AML-193 (cell line): ENCODE results near the gene CALML3.
"Not testable (repeated sequence)": the region's sequence is repeated elsewhere in the genome, so short reads cannot be mapped to it uniquely, and the experiment has no call there.

ENCODE experiments used
- DNase-seq, 2 experiments: peaks; one replicate each; lab custom pipeline; 2025; lab: John Stamatoyannopoulos, UW

Gene CALML3

DNA sequence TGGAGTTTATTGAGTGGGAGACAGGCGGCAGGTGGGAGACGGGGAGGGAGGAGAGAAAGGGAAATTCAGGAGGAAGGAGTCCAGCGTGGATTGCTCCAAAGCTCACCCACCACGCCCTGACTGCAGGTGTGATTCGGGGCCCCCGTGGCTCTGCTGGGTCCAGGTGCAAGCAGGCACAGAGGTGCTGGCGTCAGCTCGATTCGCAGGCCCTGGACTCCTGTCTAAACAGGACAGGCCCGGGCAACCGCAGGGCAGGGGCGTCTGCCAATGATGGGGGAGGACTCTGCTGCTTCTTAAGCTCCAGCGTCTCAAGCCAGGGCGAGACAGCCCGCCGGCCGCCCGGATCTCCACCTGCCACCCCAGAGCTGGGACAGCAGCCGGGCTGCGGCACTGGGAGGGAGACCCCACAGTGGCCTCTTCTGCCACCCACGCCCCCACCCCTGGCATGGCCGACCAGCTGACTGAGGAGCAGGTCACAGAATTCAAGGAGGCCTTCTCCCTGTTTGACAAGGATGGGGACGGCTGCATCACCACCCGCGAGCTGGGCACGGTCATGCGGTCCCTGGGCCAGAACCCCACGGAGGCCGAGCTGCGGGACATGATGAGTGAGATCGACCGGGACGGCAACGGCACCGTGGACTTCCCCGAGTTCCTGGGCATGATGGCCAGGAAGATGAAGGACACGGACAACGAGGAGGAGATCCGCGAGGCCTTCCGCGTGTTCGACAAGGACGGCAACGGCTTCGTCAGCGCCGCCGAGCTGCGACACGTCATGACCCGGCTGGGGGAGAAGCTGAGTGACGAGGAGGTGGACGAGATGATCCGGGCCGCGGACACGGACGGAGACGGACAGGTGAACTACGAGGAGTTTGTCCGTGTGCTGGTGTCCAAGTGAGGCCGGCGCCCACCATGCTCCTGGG, at the start of gene CALML3:
CALML3 (plus strand) TSS at position 321 of the 920 bp plus-strand sequence; CDS start at position 446, 125 bp downstream.
- DNase-seq, result no peak

- not testable (repeated sequence) for DNase-seq
These were observed 49.7 kb upstream of the CALML3 start for GRCh38 chr10:5475088-5475487.

DNA sequence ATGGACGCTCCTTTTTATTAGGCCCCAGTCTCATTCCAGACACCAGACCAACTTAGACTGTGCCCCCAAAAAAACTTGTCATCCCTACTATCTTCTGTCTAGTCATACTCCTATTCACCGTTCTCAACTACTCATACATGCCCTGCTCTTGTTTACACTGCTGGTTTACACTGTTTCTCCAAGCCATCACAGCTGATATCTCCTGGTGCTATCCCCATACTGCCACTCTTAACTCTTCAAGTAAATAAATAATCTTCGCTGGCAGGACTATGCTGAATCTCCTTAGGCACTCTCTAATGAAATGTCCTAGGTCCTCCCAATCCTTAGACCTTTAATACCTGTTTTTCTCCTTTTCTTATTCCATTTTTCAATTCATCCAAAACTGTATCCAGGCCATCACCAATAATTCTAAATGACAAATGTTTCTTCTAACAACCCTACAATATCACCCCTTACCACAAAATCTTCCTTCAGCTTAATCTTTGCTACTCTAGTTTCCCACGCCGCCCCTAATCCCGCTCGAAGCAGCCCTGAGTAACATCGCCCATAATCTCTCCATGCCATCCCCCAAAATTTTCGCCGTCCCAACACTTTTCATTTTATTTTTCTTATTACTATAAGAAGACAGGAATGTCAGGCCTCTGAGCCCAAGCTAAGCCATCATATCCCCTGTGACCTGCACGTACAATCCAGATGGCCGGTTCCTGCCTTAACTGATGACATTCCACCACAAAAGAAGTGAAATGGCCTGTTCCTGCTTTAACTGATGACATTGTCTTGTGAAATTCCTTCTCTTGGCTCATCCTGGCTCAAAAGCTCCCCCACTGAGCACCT, 48.6 kb upstream of the CALML3 start:
- DNase-seq, result not testable (repeated sequence)

GRCh38 chr10:5476918-5477525, 47.7 kb upstream of the CALML3 start:
- no peak for DNase-seq

GRCh38 chr10:5477948-5478693, 46.6 kb upstream of the CALML3 start:
- no peak for DNase-seq

GRCh38 chr10:5478694-5479305, 46.0 kb upstream of the CALML3 start:
- no peak for DNase-seq

DNA sequence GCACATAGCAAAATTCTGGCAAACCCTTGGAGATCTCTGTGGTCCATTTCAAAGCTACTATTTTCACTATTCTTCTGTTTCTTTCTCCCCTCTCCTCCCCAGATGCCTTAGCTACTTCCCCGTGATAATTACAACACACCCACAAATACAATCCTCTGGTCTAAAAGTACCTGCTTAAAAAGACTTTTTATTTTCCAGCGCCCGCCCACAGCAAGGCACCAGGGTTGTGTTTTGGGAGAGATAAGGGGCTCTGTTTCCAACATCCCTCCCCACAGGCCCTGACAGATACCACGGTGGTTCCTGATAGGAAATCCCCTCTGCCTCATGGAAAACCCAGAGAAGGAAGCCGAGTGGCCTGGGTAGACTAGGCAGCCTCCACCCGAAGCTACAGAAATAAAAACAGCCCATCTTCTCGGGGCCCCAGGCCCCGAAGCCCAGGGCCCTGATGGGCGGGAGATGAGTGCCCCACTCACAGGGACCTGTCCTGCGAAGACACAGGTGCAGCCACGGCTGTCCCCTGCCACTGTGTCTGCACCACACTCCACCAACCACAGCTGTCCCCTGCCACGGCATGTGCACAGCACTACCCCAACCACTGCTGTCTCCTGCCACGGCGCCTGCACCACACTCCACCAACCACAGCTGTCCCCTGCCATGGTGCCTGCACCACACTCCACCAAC, 45.1 kb upstream of the CALML3 start:
- no peak for DNase-seq

GRCh38 chr10:5480162-5480941, 44.4 kb upstream of the CALML3 start:
- no peak for DNase-seq

- DNase-seq, result no peak
These were observed 43.6 kb upstream of the CALML3 start for GRCh38 chr10:5481121-5481520.

DNA sequence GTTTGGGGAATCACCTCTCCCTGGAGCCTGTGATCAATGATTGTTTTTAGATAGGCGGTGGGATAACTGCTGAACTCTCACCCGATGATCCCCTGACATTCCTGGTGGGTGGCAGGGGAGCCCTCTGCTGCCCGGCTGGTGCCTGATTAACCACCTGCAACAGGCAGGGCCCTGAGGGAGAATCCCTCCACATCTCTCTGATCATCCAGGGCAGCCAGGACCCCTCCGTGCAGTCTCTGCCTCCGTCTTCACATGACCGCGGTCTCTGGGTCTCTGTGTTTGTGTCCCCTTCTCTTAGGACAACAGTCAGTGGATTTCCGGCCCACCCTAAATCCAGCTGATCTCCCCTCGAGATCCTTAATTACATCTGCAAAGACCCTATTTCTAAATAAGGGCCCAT, 42.7 kb upstream of the CALML3 start:
- no peak for DNase-seq

DNA sequence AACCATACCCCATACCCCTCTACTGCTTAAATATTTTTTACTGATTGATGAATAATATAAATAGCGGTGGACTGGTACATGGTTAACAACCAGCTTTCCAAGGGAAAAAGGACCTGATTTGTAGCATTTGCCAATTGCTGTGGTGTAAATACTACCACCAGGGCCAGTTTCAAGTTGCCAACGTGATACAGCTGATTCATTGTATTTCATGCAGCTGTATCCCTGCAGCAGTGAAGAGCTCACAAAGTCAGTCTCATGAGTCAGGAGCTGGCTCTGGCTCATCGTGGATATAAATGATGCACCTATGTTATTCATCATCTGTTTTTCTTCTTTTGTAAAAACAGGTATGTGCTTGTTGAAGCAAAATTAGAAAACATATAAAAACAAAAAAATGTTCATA, 40.6 kb upstream of the CALML3 start:
- DNase-seq, result no peak

DNA sequence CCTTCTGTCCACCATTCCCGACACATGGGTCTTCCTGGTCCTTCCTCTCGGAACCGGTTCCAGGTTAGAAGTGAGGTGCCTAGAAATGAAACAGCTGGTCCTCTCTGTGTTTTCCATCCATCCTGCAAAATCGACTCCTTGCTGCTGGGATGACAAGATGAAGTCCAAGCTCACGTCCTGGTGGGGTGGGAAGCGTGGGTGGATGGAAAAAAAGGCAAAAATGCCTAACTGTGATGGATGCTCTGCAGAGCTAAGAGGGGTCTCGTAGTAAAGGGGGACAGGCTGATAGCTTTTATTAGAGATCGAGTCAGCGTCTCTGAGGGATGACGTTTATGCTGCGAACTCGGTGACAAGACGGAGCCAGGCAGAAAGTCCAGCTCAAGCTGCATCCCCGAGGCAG, 39.5 kb upstream of the CALML3 start:
- DNase-seq, result no peak

DNA sequence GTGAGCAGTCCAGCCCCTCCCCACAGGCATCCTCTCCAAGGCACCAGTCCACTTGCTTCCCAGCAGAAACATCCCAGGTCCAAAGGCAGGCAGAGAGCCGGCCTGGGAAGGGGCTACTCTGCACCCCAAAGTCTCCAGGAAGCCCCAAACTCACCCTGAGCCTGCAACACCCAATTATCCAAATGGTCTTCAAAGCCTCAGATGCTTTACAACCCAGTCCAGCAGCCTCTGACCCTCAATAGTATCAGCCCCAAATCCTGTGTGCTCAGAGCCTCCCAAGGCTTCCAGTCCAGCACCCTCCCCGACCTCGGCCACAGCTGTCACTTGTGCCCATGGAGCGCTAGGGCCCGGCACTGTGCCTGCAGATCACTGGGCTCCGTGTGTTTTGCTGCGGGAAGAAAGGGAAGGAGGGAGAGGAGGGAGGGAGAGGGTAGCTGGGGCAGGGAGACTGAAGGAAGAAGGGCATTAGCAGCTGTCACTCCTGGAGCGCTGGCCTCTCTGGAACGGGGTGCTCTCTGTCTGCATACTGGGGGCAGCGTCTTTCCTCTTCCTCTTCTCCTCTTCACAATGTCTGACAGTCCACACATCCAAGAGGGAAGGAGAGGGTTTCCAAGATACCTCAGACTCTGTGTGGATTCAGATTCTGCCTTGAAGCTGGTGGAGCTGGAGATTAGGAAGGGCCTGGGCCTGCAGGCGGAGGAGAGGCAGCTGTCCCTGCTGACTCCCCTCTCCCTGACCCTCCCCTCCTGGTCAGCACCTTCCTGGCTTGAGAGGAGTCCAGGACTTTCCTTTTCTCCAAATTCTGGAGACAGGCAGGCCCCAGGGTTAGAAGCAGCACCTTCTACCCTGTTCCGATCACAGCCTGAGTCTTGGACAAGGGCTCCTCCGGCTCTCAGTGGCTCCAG, 38.6 kb upstream of the CALML3 start:
- DNase-seq, result no peak

GRCh38 chr10:5486853-5487235, 37.9 kb upstream of the CALML3 start:
- no peak for DNase-seq

DNA sequence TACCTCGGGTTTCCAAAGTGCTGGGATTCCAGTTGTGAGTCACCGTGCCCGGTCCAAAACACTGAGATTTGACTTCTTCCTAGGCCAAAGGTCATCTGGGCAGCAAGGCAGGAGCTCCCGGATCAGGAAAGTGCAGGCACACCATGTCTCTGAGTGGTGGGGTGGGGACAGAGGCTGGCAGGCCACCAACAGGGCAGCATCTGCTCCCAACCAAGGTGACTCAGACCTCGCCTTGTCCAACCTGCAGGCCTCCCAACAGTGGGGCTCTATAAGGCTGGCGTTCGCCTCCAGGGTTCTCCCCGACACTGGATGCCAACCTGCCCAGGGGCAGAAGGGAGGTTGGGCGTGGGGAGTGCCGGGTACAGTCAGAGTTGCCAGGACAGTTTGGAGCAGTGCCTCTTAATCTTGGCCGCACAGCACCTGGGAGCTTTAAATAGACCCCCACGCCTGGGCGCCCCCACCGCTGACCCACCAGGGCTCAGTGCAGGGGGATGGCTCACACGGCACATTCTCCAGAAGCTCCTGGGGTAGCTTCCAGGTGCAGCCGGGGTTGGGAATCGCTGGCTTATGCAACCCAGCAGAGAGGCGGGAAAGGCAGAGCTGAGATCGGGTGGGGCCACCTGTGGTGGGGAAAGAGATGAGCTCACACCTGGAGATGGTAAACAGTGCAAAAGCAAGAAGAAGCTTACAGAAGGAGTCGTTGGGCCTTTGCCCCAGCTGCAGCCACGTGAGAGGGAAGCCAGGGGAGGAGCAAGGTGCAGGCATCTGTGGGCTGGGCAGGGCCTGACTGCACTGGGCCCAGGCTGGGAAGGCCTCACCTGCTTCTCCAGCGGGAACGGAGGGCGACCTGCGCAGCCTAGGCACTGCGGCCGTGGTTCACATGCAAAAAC, 36.2 kb upstream of the CALML3 start:
- DNase-seq, result no peak

DNA sequence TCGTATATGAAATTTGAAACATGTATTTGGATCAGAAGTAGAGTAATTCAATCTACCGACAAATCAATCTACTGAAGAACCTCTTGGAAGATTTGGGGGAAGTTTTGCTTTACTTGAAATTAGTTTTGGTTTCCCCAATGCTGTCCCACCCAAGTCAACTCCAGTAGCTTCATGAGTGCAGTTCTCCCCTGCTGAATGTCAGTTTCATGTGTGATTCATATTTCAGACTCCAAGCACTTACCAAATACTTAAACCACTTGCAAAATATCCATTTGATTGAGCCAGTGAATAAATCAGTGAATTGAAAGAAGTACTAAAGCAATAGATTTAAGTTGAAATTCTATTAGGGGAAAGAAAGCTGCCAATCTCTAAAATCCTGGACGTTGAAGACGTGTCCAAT, 34.7 kb upstream of the CALML3 start:
- DNase-seq, result no peak

GRCh38 chr10:5490698-5491464, 33.9 kb upstream of the CALML3 start:
- no peak for DNase-seq
